MG63 (cell line): ENCODE results near the gene KLHL35. TPM values are rescaled to one million over a fixed set of nuclear protein-coding genes. Genes with fewer than 3 reads are reported as not detected.
"Not testable (repeated sequence)": the region's sequence is repeated elsewhere in the genome, so short reads cannot be mapped to it uniquely, and the experiment has no call there.

Experiments
- DNase-seq: peaks from one replicate; pipeline ENCODE4 v3.0.0-alpha.2; 2020
- H3K27me3 ChIP-seq: fragments of 250-450 bp; sonication (Bioruptor Pico); 2 replicates; pipeline ENCODE4 v1.5.1; 2020; ENCODE audit warnings: mild to moderate bottlenecking, moderate library complexity
- H3K36me3 ChIP-seq: fragments of 250-450 bp; sonication (Bioruptor Pico); 2 replicates; pipeline ENCODE4 v1.5.1; 2020; ENCODE audit warnings: mild to moderate bottlenecking, moderate library complexity
- H3K4me3 ChIP-seq: fragments of 250-450 bp; sonication (Bioruptor Pico); 2 replicates; pipeline ENCODE4 v1.5.1; 2020; ENCODE audit warnings: mild to moderate bottlenecking, moderate library complexity
- H3K9me3 ChIP-seq: fragments of 250-450 bp; sonication (Bioruptor Pico); 2 replicates; pipeline ENCODE4 v1.5.1; 2020; ENCODE audit warnings: mild to moderate bottlenecking, moderate library complexity
- total RNA-seq: library from RNA; depleted of rRNA; stranded (reverse); fragments of >200 nt; shearing (Covaris generic); gene quantifications from 2 replicates; pipeline ENCODE4 v1.2.3, GENCODE V29; 2014; ENCODE audit warnings: low replicate concordance; rRNA removed

KLHL35 gene
- total RNA-seq, 1 experiment from 2014 or later: 3.9 TPM

- Histone ChIP-seq H3K36me3 (no peaks in the 10 kb centered on the region), H3K9me3 (no peaks in the 10 kb centered on the region), H3K27me3 (no peaks in the 10 kb centered on the region), H3K4me3 (no peak overlapping the region)
- peak; percentile 56 for DNase-seq
Measured at GRCh38 chr11:75388386-75389275, 44.4 kb downstream of the KLHL35 start.

DNA sequence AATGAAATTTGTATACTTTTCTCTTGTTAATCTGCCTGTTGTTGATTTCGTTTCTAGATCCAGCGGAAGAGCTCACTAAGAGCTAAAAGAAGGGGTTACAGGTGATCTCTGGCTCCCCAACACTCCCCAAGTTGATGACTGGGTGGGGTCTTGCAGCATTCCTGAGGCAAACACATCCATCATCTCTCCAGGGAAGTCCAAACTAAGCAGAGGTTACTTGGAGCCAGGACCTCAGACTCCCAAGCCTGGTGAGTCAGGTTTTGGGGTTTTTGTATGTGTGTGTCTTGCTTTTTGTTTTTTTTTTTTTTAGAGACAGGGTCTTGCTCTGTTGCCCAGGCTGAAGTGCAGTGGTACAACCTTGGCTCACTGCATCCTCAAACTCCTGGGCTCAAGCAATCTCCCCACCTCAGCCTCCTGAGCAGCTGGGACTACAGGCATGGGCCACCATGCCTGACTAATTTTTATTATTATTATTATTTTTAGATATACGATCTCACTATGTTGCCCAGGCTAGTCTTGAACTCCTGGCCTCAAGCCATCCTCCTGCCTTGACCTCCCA is 45.2 kb downstream of the KLHL35 start:
- Histone ChIP-seq H3K9me3 (no peaks in the 10 kb centered on the region), H3K4me3 (no peak overlapping the region), H3K36me3 (no peaks in the 10 kb centered on the region), H3K27me3 (no peaks in the 10 kb centered on the region)
- no peak for DNase-seq

DNA sequence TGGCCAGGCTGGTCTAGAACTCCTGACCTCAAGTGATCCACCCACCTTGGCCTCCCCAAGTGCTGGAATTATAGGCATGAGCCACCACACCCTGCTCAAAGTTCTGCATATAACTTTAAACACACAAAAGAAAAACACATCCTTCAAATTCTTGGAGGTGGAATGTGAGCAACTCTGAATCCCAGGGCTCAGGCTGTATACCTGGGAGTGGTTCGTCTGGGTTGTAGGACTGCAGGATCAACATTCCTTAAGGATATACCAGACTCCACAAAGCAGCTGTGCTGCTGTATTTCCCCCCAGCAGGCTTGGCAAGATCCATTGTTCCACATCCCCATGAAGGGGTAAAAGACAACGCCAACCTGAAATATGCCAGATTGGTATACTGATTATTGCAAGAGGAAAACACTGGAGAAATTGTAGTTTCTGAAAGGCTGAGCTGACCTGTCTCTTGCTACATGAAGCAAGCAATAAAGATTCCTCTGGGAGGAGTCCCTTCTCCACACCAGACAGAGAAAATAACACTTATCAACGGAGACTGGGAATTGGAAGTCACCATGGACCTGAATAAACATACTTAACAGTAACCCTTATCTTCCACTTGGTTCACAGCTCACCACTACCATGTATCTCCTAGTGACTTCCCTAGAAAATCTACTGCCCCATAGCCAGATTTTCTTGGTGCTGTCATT is 45.9 kb downstream of the KLHL35 start:
- H3K4me3 ChIP-seq: no peak overlapping the region
- H3K27me3 ChIP-seq: no peaks in the 10 kb centered on the region
- no peaks in the 10 kb centered on the region for H3K36me3 ChIP-seq
- H3K9me3 ChIP-seq: no peaks in the 10 kb centered on the region
- DNase-seq: no peak

- Histone ChIP-seq H3K36me3 (no peaks in the 10 kb centered on the region), H3K9me3 (no peaks in the 10 kb centered on the region), H3K27me3 (no peaks in the 10 kb centered on the region), H3K4me3 (no peak overlapping the region)
- peak; percentile 46 for DNase-seq
Measured at GRCh38 chr11:75384438-75385080, 48.4 kb downstream of the KLHL35 start.

GRCh38 chr11:75383246-75383645 is 49.8 kb downstream of the KLHL35 start:
- DNase-seq: no peak
- Histone ChIP-seq H3K27me3 (no peaks in the 10 kb centered on the region), H3K4me3 (no peak overlapping the region), H3K36me3 (no peaks in the 10 kb centered on the region), H3K9me3 (no peaks in the 10 kb centered on the region)

DNA sequence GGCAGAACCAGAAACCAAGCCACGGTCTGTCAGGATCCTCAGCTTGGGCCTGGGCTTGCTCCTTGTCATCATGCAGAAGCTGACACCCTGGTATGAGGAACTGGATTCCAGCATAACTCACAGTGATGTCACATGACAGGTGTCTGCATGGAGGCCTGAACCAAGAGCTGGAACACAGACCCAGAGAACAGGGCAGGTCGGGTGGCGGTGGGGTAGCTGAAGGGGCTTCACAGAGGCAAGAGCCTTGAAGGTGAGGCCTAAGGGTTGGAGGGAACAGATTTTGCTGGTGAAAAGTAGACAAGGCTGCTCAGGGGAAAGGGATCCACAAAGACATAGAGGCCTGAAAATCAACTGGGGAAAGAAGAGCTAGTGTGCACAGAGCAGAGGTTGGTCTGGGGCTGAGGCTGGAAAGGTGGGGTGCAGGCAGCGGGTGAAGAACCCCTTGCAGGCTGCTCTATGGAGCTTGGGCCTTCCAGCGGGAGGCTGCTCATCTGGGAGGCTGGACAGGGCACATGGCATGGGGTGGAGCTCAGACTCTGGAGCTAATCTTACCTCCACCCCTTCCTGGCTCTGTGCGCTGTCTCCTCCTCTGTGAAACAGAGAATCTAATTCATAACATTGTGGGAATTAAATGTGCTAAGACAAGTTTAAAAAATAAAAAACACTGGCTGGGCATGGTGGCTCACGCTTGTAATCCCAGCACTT is 52.1 kb downstream of the KLHL35 start:
- Histone ChIP-seq H3K9me3 (no peaks in the 10 kb centered on the region), H3K4me3 (no peak overlapping the region), H3K36me3 (no peaks in the 10 kb centered on the region), H3K27me3 (no peaks in the 10 kb centered on the region)
- no peak for DNase-seq

DNA sequence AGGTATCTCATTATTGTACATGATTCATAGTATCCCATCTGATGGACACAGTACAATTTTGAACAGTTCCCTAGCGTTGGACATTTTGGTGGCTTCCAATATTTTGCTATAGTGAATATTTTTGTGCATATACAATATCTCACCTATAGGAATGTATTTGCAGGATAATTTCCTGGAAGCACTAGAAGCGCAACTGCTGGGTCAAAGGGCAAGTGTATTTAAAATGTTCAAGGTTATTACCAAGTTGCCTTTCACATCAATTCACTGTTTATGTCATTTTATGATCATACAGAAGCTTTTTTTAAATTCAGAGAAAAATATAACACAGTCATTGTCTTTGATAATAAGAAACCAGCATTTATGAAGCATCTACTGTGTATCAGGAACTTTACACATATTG is 52.8 kb downstream of the KLHL35 start:
- H3K9me3 ChIP-seq: no peaks in the 10 kb centered on the region
- H3K4me3 ChIP-seq: no peak overlapping the region
- no peak for DNase-seq
- H3K36me3 ChIP-seq: no peaks in the 10 kb centered on the region
- no peaks in the 10 kb centered on the region for H3K27me3 ChIP-seq

DNA sequence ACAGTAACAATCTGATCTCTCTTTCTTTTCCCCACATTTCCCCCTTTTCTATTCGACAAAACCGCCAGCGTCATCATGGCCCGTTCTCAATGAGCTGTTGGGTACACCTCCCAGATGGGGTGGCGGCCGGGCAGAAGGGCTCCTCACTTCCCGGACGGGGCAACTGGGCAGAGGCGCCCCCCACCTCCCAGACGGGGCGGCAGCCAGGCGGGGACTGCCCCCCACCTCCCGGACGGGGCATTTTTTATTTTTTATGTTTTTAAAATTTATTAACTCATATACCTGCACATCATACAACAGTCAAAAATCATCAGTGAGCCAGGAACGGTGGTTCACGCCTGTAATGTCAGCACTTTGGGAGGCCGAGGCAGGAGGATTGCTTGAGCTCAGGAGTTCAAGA is 54.2 kb downstream of the KLHL35 start:
- H3K4me3 ChIP-seq, DNase-seq, H3K9me3 ChIP-seq, H3K27me3 ChIP-seq, H3K36me3 ChIP-seq: not testable (repeated sequence)

DNA sequence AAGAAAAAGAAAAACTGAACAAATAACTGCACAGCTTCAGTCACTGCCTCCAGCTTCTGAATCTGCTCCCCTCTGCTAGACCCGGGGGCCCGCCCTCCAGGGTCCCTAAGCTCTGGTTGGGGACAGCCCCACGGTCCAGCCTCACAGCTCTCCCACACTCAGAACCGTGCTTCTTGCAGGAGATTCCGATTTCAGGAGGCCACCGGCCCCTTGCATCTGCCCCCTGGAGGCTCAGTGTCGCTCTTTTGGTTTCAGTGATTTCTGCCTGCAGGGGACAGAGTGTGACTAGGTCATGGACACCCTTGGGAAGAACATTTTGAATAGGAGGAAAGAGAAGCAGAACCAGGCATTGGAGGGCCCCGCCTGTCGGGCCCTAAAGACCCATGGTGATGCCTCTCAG is 56.8 kb downstream of the KLHL35 start:
- no peak for DNase-seq
- Histone ChIP-seq H3K27me3 (no peaks in the 10 kb centered on the region), H3K4me3 (no peak overlapping the region), H3K9me3 (no peaks in the 10 kb centered on the region), H3K36me3 (no peaks in the 10 kb centered on the region)

- DNase-seq: no peak
- no peaks in the 10 kb centered on the region for H3K36me3 ChIP-seq
- H3K9me3 ChIP-seq: no peaks in the 10 kb centered on the region
- no peaks in the 10 kb centered on the region for H3K27me3 ChIP-seq
- H3K4me3 ChIP-seq: no peak overlapping the region
Measured at GRCh38 chr11:75375626-75376025, 57.4 kb downstream of the KLHL35 start.

- no peak overlapping the region for H3K4me3 ChIP-seq
- no peaks in the 10 kb centered on the region for H3K36me3 ChIP-seq
- no peaks in the 10 kb centered on the region for H3K9me3 ChIP-seq
- no peaks in the 10 kb centered on the region for H3K27me3 ChIP-seq
- no peak for DNase-seq
Measured at GRCh38 chr11:75374646-75375045, 58.4 kb downstream of the KLHL35 start.

DNA sequence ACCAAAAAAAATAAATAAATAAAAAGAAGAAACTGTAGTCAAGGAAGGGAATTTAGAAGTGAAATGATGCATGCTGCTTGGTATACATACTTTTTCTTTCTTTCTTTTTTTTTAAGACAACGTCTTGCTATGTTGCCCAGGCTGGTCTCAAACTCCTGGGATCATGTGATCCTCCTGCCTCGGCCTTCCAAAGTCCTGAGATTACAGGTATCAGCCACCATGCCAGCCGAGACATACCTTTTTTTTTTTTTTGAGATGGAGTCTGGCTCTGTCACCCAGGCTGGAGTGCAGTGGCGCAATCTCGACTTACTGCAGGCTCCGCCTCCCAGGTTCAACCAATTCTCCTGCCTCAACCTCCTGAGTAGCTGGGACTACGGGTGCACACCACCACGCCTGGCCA is 59.8 kb downstream of the KLHL35 start:
- Histone ChIP-seq H3K27me3 (no peaks in the 10 kb centered on the region), H3K4me3 (no peak overlapping the region), H3K9me3 (no peaks in the 10 kb centered on the region), H3K36me3 (no peaks in the 10 kb centered on the region)
- DNase-seq: no peak

Other genes with a start within 250 kb of the KLHL35 start
- gene TPBGL, start 192.4 kb downstream of the KLHL35 start, total RNA-seq: not detected in 2 replicates
- 8.0 and 17.2 TPM in 2 replicates for gene ARRB1, start 81.5 kb downstream of the KLHL35 start, total RNA-seq
- 2,205 and 3,444 TPM in 2 replicates for gene RPS3, start 33.7 kb downstream of the KLHL35 start, total RNA-seq
- 15.2 and 16.2 TPM in 2 replicates for gene GDPD5, start 92.7 kb upstream of the KLHL35 start, total RNA-seq
- 1,157 and 1,275 TPM in 2 replicates for gene SERPINH1, start 129.1 kb upstream of the KLHL35 start, total RNA-seq
- gene MAP6, start 235.8 kb upstream of the KLHL35 start, total RNA-seq: not detected in 2 replicates